ENCODE measurements around the gene SPATA6L. TPM values are rescaled to one million over a fixed set of nuclear protein-coding genes. Genes with fewer than 3 reads are reported as not detected.

The SPATA6L gene
- total and polyA plus RNA-seq, 8 donors = 3.2 to 10.1 (median 8.4) TPM

DNA sequence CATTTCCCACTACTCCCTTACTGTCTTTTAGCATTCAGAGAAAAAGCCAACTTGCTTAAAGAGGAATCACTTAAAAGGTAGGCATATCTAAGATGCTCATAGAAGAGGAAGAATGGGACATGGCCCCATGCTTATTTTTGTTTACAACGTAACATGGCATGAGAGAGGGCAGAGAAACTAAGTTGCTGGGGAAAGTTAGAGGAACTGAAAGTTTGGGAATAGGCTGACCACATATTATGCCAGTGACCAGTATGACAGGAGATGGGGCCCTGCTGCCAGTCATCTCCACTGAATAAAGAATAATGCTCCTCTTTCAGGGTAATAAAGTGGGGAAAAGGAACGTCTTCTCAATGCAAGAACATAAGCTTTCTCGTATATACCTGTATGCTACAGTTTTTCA, 2.3 kb downstream of the SPATA6L start:
- DNase-seq = no peak
- Histone ChIP-seq H3K4me1 (peaks cover 13 to 54% of the 10 kb centered on the region in 2 donors), H3K27ac (peak overlapping the region in 1 of 2 donors; percentile 87), H3K27me3 (peaks cover 0 to 4% of the 10 kb centered on the region in 2 donors), H3K36me3 (no peaks in the 10 kb centered on the region), H3K4me3 (no peak overlapping the region), H3K9me3 (no peaks in the 10 kb centered on the region)
- intact Hi-C loops (cut with DNase I) = no loop called here
- no peak for ATAC-seq
- TF ChIP-seq, protein P1, sequence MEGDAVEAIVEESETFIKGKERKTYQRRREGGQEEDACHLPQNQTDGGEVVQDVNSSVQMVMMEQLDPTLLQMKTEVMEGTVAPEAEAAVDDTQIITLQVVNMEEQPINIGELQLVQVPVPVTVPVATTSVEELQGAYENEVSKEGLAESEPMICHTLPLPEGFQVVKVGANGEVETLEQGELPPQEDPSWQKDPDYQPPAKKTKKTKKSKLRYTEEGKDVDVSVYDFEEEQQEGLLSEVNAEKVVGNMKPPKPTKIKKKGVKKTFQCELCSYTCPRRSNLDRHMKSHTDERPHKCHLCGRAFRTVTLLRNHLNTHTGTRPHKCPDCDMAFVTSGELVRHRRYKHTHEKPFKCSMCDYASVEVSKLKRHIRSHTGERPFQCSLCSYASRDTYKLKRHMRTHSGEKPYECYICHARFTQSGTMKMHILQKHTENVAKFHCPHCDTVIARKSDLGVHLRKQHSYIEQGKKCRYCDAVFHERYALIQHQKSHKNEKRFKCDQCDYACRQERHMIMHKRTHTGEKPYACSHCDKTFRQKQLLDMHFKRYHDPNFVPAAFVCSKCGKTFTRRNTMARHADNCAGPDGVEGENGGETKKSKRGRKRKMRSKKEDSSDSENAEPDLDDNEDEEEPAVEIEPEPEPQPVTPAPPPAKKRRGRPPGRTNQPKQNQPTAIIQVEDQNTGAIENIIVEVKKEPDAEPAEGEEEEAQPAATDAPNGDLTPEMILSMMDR (IDR thresholded peaks at IDR 0.05) = no peak

DNA sequence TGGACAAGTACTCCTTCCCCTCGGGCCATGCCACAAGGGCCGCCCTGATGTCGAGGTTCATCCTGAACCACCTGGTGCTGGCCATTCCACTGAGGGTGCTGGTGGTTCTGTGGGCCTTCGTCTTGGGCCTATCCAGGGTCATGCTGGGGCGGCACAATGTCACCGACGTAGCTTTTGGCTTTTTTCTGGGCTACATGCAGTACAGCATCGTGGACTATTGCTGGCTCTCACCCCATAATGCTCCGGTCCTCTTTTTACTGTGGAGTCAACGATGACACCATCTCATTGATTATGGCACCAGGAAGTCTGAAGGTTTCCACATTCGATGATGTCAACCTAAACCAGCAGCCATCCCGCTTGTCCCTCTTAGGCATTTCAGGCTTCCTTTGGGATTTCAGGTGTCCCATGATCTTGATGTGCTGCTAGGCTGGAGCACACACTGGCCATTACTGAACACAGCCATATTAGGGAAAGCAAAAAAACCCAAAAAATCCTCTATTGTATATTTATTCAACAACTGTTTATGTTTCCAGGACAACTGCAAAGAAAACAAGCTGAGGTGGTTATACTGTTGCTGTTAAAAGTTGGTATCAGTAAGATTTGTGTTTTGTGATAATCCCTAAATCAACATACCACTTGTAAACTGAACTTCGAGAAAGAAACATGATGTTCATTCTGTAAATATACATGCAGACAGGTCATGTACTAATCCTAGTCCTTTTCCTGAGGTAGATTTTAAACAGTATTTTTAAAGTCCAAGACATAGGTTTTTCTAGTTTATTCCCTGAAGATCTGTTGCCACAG, 3.1 kb downstream of the SPATA6L start:
- Histone ChIP-seq H3K27me3 (peaks cover 0 to 4% of the 10 kb centered on the region in 2 donors), H3K27ac (peak overlapping the region; percentile 84 to 87), H3K4me3 (peak overlapping the region; percentile 78 to 79), H3K36me3 (no peaks in the 10 kb centered on the region), H3K9me3 (no peaks in the 10 kb centered on the region), H3K4me1 (peaks cover 13 to 56% of the 10 kb centered on the region in 2 donors)
- intact Hi-C loops (cut with DNase I) = no loop called here
- DNase-seq (no peak), ATAC-seq (no peak)
- TF ChIP-seq, protein P1 (IDR thresholded peaks at IDR 0.05) = no peak

DNA sequence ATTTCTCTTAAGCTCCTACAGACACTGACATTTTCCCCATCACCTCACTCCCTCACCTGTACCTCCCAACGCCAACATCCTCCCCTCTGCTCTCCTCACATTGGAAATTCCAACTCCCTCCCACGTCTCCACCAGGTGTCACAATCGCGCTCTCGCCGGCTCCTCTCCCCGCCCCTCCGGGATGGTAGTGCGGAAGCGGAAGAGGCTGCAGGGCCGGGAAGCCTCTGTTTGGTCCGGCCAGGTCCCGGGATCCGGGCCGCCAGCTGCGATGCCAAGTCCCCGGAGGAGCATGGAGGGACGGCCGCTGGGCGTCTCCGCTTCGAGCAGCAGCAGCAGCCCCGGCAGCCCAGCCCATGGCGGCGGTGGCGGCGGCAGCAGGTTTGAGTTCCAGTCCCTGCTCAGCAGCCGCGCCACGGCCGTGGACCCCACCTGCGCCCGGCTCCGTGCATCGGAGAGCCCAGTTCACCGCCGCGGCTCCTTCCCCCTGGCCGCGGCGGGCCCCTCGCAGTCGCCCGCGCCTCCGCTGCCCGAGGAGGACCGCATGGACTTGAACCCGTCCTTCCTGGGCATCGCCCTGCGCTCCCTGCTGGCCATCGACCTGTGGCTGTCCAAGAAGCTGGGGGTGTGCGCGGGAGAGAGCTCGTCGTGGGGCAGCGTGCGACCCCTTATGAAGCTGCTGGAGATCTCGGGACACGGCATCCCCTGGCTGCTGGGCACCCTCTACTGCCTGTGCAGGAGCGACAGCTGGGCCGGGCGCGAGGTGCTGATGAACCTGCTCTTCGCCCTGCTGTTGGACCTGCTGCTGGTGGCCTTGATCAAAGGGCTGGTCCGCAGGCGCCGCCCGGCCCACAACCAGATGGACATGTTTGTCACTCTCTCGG, 3.9 kb downstream of the SPATA6L start, which contains the start of gene PLPP6:
Gene PLPP6, plus strand, starts transcription at position 187 of the 881 bp plus-strand sequence. Its CDS starts 82 bp downstream, at position 269.
- peak within 1 kb of the TSS; percentile 84 to 87 for H3K27ac ChIP-seq

DNA sequence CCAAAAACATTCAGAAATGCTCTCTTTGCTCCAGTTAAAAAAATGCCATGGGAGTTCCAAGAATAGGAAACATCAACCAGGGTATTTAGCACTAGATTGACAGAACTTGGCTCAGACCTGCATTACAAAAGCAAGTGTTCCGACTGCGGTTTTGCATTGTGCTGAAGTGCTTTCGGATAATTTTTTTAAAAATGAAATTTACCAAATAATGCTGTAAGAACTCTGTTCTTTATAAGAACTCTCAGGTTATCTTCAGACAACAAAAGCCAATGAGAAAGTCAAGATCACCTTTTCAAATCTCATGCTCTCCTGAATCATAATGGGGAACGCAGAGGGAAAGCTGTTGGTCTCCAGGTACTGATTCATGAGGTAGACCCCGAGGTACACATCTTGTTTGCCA, 4.7 kb downstream of the SPATA6L start:
- no peaks in the 10 kb centered on the region for H3K27me3 ChIP-seq
- DNase-seq (no peak), ATAC-seq (no peak)
- no peaks in the 10 kb centered on the region for H3K36me3 ChIP-seq
- H3K4me1 ChIP-seq = peaks cover 13 to 62% of the 10 kb centered on the region in 2 donors
- H3K27ac ChIP-seq = peak overlapping the region; percentile 84 to 87
- intact Hi-C loops (cut with DNase I) = no loop called here
- H3K4me3 ChIP-seq = peak overlapping the region; percentile 78 to 79
- no peaks in the 10 kb centered on the region for H3K9me3 ChIP-seq
- TF ChIP-seq, protein P1 (IDR thresholded peaks at IDR 0.05) = no peak

More for the DNA sequence above, 3.9 kb downstream of the SPATA6L start, which contains the start of gene PLPP6:
- Histone ChIP-seq H3K9me3 (no peaks in the 10 kb centered on the region), H3K36me3 (no peaks in the 10 kb centered on the region), H3K27me3 (no peaks in the 10 kb centered on the region), H3K4me1 (peaks cover 13 to 63% of the 10 kb centered on the region in 2 donors), H3K4me3 (peak within 1 kb of the TSS; percentile 78 to 79)
- intact Hi-C loops (cut with DNase I) = no loop called here
- ATAC-seq (peak; percentile 90), DNase-seq (peak; percentile 76 to 96 (median 90))
- TF ChIP-seq, protein P1 (IDR thresholded peaks at IDR 0.05) = peak; percentile 39 to 45
